Thyroid gland (tissue), 4 donors: ENCODE results near the gene CHD1L. TPM values are rescaled to one million over a fixed set of nuclear protein-coding genes. Genes with fewer than 3 reads are reported as not detected.

Experiments
- DNase-seq, 2 donors: peaks; one replicate each; pipeline ENCODE4 v3.0.0-alpha.2; 2019
- H3K27ac ChIP-seq, 3 donors: fragments of 200-600 bp; sonication (generic); 1 replicate in 2 of 3; 2 replicates in 1 of 3; pipeline ENCODE4 v1.5.1; 2016 to 2019; ENCODE audit warnings: mild to moderate bottlenecking in 1 of 3, moderate library complexity in 1 of 3
- H3K27me3 ChIP-seq: fragments of 200-600 bp; sonication (generic); one replicate; pipeline ENCODE4 v1.5.1; 2019
- H3K36me3 ChIP-seq, 2 donors: fragments of 200-600 bp; sonication (generic); one replicate each; pipeline ENCODE4 v1.5.1; 2016 to 2019
- H3K4me1 ChIP-seq, 2 donors: fragments of 200-600 bp; sonication (generic); one replicate each; pipeline ENCODE4 v1.5.1; 2017 to 2019
- H3K4me3 ChIP-seq, 3 donors: fragments of 200-600 bp; sonication (generic); replicated peaks in 1 of 3; 1 replicate in 2 of 3; 2 replicates in 1 of 3; pipeline ENCODE4 v1.5.1; 2016; ENCODE audit warnings: mild to moderate bottlenecking in 1 of 3
- H3K9me3 ChIP-seq: fragments of 200-600 bp; sonication (generic); one replicate; pipeline ENCODE4 v1.5.1; 2017
- POLR2A ChIP-seq, 2 donors: fragments of 450-650 bp; IDR thresholded peaks; one replicate each; pipeline ENCODE4 v1.6.1; 2017; ENCODE audit warnings: antibody characterized with exemption in 2 of 2, mild to moderate bottlenecking in 2 of 2, moderate library complexity in 1 of 2
- WGBS, 2 donors: methylation state at CpG; one replicate each; pipeline ENCODE4 v1.1.5; 2017; 5-methylcytosine and 5-hydroxymethylcytosine counted together
- intact Hi-C: fragments of 100-400 bp; cut with DNase I; formaldehyde crosslinking; loops from one replicate; pipeline ENCODE4 v1.15.1; 2023
- total RNA-seq, 4 donors: library from RNA; depleted of rRNA; stranded (reverse); fragments of >200 nt; gene quantifications; one replicate each; pipeline ENCODE4 v1.2.3, GENCODE V29; 2016
- TF ChIP-seq, protein P1 (sequence below), 6 experiments: fragments of 200-600 bp in 3 of 6; fragments of 450-650 bp in 3 of 6; sonication (generic) in 3 of 6; IDR thresholded peaks; one replicate each; pipeline ENCODE4 v1.5.1; 2016 to 2019; ENCODE audit warnings: antibody characterized with exemption in 6 of 6, mild to moderate bottlenecking in 2 of 6, inconsistent platforms in 1 of 6, moderate library complexity in 1 of 6

The CHD1L gene
- total RNA-seq, 4 donors from 2014 or later = 16.5 to 22.2 (median 17.3) TPM

DNA sequence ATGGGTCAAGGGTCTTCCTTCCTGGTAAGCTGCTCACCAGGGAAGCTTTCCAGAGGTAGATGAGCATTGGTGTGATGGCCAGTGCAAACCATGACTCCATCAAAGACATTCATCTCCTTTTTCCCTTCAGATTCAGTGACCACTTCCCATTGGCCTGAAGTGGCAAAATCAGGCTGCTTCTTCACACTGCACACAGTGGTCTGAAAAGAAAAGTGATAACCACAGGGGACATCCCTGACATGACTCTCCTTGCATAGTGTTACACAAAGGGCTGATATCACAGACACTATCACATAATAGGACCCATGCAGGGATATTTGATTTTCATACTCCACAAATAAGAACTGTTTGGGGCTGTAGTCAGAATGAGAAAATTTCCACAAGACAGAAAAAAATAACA lies 29.2 kb upstream of the CHD1L start:
- DNase-seq = no peak
- H3K27me3 ChIP-seq = no peaks in the 10 kb centered on the region
- no peaks in the 10 kb centered on the region for H3K4me1 ChIP-seq
- intact Hi-C loops = no loop called here
- H3K4me3 ChIP-seq = no peak overlapping the region
- H3K36me3 ChIP-seq = no peaks in the 10 kb centered on the region
- TF ChIP-seq, protein P1, sequence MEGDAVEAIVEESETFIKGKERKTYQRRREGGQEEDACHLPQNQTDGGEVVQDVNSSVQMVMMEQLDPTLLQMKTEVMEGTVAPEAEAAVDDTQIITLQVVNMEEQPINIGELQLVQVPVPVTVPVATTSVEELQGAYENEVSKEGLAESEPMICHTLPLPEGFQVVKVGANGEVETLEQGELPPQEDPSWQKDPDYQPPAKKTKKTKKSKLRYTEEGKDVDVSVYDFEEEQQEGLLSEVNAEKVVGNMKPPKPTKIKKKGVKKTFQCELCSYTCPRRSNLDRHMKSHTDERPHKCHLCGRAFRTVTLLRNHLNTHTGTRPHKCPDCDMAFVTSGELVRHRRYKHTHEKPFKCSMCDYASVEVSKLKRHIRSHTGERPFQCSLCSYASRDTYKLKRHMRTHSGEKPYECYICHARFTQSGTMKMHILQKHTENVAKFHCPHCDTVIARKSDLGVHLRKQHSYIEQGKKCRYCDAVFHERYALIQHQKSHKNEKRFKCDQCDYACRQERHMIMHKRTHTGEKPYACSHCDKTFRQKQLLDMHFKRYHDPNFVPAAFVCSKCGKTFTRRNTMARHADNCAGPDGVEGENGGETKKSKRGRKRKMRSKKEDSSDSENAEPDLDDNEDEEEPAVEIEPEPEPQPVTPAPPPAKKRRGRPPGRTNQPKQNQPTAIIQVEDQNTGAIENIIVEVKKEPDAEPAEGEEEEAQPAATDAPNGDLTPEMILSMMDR (IDR thresholded peaks at IDR 0.05) = no peak
- TF ChIP-seq POLR2A (IDR thresholded peaks at IDR 0.05) = no peak
- H3K27ac ChIP-seq = no peak overlapping the region
- no peaks in the 10 kb centered on the region for H3K9me3 ChIP-seq

DNA sequence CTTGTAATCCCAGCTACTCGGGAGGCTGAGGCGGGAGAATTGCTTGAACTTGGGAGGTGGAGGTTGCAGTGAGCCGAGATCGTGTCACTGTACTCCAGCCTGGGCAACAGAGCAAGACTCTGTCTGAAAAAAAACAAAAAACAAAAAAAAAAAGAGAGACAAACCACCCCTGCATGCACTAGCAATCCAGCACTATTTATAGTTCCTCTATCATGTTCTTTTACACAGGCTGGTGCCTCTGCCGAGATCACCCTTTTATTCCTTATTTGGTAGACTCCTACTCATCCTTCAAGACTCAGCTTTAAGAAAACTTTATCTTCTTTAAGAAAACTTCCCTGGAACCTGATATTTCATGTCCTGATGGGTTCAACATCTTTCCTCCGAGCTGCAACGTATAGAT lies 28.2 kb upstream of the CHD1L start:
- Histone ChIP-seq H3K36me3 (no peaks in the 10 kb centered on the region), H3K9me3 (no peaks in the 10 kb centered on the region), H3K4me1 (no peaks in the 10 kb centered on the region), H3K27ac (no peak overlapping the region), H3K27me3 (no peaks in the 10 kb centered on the region), H3K4me3 (no peak overlapping the region)
- DNase-seq = no peak
- intact Hi-C loops = no loop called here
- WGBS, 2 donors = 88 to 92% methylated on average over 7 of the region's 7 CpGs
- TF ChIP-seq, protein P1 (IDR thresholded peaks at IDR 0.05) = no peak
- TF ChIP-seq POLR2A (IDR thresholded peaks at IDR 0.05) = no peak

DNA sequence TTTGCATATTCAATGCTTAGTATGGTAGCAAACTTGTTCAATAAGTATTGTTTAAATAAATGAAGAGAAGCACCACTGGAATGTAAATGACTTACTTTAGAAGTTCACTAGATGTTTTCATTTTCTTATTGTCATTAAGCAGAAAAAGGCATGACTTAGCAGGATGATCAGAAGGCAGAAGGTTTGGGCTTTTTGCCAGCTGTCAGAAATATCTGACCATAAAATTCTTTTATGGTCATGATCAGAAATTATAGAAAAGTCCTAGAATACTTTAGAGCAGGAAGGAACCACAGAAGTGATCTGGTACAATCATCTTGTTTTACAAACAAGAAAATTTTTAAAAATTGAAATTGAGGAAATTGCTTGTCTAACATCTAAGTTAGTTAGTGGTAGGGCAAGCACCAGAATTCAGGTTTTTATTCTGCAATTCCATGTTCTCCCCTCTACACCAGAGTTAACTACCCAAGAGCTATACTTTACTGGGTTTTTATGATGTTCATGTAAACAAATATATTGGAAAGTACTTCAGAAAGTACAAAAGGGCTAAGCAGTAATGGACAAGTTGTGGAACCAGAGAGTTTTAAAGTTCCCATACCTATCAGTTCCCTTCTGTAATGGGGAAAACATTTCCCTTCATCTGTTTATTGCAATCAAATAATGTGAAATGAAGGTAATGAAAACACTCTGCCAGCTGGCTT lies 27.5 kb upstream of the CHD1L start:
- Histone ChIP-seq H3K27ac (no peak overlapping the region), H3K4me3 (no peak overlapping the region), H3K36me3 (no peaks in the 10 kb centered on the region), H3K9me3 (no peaks in the 10 kb centered on the region), H3K27me3 (no peaks in the 10 kb centered on the region), H3K4me1 (no peaks in the 10 kb centered on the region)
- intact Hi-C loops = no loop called here
- TF ChIP-seq, protein P1 (IDR thresholded peaks at IDR 0.05) = no peak
- no peak for TF ChIP-seq POLR2A (IDR thresholded peaks at IDR 0.05)
- no peak for DNase-seq

DNA sequence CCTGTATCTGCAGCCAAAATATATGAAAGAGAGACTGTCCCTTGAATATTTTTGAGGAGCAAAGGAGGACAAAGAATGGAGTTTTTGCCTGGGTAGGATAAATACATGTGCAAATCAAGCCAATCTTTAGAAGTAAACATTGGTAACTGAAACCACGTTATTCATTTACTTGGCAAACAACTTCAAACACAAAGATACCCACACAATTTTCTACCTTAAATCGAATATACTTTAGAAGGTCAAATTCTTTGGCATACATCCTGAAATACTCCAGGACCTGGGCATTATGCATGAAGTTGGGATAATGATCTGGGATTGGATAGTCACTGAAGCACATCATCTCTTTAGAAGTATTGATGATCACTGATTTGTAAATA lies 27.0 kb upstream of the CHD1L start:
- Histone ChIP-seq H3K27ac (no peak overlapping the region), H3K4me1 (no peaks in the 10 kb centered on the region), H3K9me3 (no peaks in the 10 kb centered on the region), H3K36me3 (no peaks in the 10 kb centered on the region), H3K4me3 (no peak overlapping the region), H3K27me3 (no peaks in the 10 kb centered on the region)
- intact Hi-C loops = no loop called here
- TF ChIP-seq, protein P1 (IDR thresholded peaks at IDR 0.05) = no peak
- no peak for TF ChIP-seq POLR2A (IDR thresholded peaks at IDR 0.05)
- no peak for DNase-seq
- WGBS, 2 donors = 50 to 51% methylated on average over 2 of the region's 2 CpGs

DNA sequence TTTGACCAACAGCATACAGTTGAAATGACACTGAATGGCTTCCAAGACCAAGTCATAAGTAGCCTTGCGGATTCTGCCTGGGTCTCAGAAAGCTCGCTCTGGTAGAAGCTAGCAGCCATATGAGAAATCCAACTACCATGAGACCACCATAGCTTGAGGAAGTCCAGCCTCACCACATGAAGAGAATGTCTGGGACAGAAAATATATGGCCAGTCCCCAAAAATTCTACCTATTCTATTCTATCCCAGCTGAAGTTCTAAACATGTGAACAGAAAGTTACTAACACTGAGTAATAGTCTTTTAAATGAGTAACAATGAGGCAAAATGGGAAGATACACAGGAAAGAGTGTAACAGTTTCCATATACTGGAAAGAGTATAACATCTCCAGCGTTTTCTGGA lies 26.4 kb upstream of the CHD1L start:
- Histone ChIP-seq H3K4me3 (no peak overlapping the region), H3K9me3 (no peaks in the 10 kb centered on the region), H3K4me1 (no peaks in the 10 kb centered on the region), H3K27ac (no peak overlapping the region), H3K27me3 (no peaks in the 10 kb centered on the region), H3K36me3 (no peaks in the 10 kb centered on the region)
- intact Hi-C loops = no loop called here
- WGBS, 2 donors = 93 to 95% methylated on average over 3 of the region's 3 CpGs
- no peak for DNase-seq
- no peak for TF ChIP-seq POLR2A (IDR thresholded peaks at IDR 0.05)
- TF ChIP-seq, protein P1 (IDR thresholded peaks at IDR 0.05) = no peak
